Raji (cell line): ENCODE results near the gene SMYD4.

Experiments
- POLR2A ChIP-seq: IDR thresholded peaks from 2 replicates; pipeline ENCODE4 v1.6.1; 2011; ENCODE audit warnings: low read depth, low read length, control low read depth; ENCODE audit not compliant: insufficient read depth

The SMYD4 gene

DNA sequence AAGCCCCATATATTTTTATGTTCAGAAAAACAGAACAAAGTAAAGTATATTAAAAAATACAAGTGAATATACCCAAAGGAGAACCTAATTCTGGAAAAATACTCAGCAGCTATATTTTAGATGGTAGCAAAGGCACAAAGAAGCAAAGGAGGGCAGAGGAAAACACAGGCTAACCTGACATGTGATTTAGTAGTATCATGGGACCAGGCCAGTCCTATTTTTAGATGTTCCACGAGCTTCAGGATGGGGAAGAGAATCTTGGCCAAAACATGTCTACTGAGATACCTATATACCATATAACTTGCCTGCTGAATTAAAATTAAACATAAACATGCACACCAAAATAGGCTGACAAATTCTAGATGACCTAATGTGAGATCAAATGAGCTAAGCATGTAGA, 32.9 kb downstream of the SMYD4 start:
- TF ChIP-seq POLR2A, result no peak

GRCh38 chr17:1793447-1793806, 36.3 kb downstream of the SMYD4 start:
- no peak for TF ChIP-seq POLR2A

DNA sequence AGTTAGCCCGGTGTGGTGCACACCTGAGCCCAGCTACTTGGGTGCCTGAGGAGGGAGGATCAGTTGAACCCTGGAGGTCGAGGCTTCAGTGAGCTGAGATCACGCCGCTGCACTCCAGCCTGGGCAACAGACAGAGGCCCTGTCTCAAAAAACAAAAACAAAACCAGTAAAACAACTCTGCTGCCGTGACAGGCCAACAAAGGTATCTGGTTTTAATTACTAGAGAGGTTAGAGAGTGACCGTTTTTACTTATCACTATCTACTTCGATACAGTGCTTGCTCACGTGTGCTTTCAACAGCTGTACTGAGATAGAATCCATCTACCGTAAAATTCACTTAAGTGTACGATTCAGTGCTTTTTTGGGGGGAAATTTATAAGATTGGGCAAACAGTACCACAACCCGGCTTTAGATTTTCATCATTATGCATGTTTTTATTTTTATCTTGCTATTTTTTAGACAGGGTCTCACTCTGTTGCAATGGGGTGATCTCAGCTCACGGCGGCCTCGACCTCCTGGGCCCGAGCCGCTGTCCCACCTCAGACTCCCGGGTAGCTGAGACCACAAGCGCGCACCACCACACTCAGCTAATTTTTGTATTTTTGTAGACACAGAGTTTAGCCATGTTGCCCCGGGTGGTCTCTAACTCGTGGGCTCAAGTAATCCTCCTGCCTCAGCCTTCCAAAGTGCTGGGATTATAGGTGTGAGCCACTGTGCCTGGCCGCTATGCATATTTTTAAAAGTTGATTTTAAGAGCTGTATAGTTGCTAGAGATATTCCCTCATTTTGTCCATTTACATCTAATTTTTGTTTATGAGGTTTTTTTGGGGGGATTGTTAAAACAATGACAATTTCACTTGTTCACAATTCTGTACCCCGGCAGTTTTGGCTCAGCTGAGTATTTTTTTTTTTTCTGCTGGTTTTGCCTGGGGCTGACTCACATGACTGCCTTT, 36.9 kb downstream of the SMYD4 start:
- TF ChIP-seq POLR2A, result no peak

GRCh38 chr17:1789936-1790335, 39.8 kb downstream of the SMYD4 start:
- TF ChIP-seq POLR2A, result no peak

DNA sequence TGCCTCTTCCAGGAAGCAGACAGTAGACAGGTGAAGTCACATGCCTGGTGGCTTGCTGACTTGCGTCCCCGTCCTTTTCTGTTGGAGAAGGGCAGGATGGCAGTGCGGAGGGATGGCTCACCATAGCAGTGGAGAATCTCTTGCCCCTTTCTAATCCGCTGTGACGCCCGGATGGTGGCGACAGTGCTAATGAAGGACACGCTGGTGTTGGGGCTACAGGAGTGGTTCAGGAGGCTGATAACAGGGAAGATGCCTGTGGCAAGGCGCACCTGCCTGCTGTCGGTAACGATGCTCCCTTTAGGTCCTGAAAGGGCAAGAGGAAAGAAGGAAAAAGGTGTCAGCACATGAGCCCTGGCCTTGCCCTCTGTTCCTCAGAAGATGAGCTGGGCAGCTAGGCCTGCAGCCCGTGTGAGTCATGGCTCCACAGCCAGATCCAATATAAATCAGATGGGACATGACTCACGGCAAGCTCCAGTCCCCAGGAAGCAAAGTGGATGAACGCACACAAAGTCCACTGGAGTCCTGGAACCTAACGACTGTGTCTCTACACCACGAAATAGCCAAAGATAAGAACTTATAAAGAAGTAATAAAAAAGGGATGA, 42.3 kb downstream of the SMYD4 start:
- TF ChIP-seq POLR2A, result no peak

DNA sequence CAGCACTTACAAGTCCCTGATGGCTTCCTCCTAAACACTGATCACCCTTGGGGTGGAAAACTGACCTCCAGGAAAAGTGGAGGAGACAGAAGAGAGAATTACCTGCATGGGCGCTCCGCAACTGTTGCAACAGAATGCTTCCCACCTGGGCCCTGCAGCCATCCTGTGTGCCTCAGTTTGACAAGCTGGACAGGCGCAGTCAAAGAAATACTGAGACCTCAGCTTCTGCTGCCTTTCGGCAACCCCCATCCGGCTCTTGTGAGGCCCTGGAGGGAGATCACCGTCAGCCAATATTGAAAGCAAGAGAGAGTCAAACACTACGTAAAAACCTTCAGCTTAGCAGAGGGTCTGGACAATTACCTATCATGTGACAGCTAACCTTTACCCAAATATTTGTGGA, 43.0 kb downstream of the SMYD4 start:
- TF ChIP-seq POLR2A, result no peak

GRCh38 chr17:1785930-1786329, 43.8 kb downstream of the SMYD4 start:
- TF ChIP-seq POLR2A, result no peak

DNA sequence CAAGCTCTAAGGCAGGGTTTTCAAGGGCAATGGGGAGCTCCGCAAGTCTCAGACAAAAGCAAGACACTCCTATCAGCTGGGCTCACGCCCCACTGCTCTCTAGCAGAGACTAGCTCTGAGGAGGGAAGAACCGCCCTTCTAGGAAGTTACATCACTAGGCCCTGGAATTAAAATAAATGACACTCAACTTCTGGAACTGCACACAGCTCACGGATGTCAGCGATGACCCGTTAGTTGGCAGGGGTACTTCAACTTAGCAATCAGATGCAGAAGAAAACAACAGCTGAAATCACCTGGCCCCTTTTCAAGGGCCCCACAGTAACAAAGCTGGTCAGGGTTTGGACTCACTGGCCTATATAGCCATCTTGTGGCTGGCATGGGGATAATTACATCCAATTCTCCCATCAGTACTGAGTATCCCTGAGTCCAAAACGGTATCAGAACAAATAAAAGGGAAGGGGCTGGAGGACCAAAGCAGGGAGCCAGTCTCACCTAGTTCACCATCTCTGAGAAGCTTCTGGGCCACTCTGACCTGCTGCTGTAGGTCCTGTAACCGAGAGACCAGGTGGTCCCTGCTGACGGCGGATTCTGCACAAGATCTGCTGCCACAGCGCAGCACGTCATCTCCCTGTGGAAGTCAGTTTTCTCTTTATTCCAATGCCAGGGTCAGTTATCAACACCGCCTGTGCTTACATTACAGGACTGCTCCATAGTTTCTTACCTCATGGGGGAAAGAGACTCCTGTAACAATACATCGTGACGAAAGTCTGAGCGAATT, 45.7 kb downstream of the SMYD4 start:
- TF ChIP-seq POLR2A, result no peak

DNA sequence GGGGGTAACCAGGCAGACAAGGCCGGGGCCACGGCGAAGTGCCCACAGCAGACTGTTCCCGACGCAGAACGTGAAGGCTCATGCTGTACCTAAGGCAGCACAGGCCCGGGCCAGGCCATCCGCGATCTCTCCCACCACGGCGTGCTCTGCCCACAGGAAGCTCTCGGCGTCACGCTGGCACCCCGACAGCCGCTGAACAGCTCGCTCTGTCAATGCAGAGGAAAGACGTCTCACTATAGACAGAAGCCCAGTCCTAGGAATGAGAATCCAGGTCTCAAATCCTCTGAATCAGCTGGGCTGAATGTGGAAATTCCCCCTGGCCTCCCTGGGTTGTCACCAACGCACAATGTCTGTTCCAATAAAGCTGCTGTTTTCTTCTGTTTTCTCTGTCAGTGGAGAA, 46.4 kb downstream of the SMYD4 start:
- no peak for TF ChIP-seq POLR2A

DNA sequence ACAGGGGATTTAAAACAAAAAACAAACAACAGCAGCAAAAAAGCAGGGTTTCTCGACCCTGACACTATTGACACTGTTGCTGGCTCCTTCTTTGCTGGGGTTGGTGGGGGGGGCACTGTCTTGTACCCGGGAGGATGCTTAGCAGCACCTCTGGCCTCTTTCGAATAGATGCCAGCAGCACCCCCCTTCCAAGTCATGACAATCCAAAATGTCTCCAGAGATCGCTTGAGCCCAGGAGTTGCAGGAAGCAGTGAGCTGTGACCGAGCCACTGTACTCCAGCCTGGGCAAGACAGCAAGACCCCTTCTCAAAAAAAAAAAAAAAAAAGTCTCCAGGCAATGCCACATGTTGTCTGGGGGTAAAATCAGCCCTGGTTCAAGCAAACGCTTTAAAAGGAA, 47.5 kb downstream of the SMYD4 start:
- TF ChIP-seq POLR2A, result no peak

- no peak for TF ChIP-seq POLR2A
These were observed 50.1 kb downstream of the SMYD4 start for GRCh38 chr17:1779571-1780131.

GRCh38 chr17:1776857-1777256, 52.8 kb downstream of the SMYD4 start:
- no peak for TF ChIP-seq POLR2A

DNA sequence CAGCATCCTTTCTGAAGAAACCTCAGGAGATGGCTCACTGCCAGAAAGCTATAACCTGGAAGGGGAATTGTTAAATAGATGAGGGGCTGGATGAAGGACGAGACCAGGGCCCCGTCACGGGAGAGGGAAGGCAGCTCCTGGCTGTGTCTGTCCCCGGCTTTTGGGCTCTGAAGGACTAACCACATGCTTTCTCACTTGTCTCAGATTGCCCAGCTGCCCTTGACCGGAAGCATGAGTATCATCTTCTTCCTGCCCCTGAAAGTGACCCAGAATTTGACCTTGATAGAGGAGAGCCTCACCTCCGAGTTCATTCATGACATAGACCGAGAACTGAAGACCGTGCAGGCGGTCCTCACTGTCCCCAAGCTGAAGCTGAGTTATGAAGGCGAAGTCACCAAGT, 53.4 kb downstream of the SMYD4 start:
- no peak for TF ChIP-seq POLR2A

- no peak for TF ChIP-seq POLR2A
These were observed 55.1 kb downstream of the SMYD4 start for GRCh38 chr17:1774390-1775176.
